Hematopoietic multipotent progenitor cell treated with erythropoietin and hydrocortisone succinate and interleukin-3 and kit ligand, for 17 days (in vitro differentiated cells): ENCODE results near the gene CLEC4A.
"Not testable (repeated sequence)": the region's sequence is repeated elsewhere in the genome, so short reads cannot be mapped to it uniquely, and the experiment has no call there.

ENCODE experiments used
- DNase-seq: peaks from one replicate; pipeline ENCODE4 v3.0.0-alpha.2; 2015; ENCODE audit warnings: low spot score

Gene CLEC4A

GRCh38 chr12:8123124-8123912, at the start of gene CLEC4A:
TSS of gene CLEC4A (plus strand) at chr12:8123617. CDS start at chr12:8123879, 262 bp downstream.
- no peak for DNase-seq

GRCh38 chr12:8075935-8076334, 47.5 kb upstream of the CLEC4A start:
- DNase-seq: no peak

GRCh38 chr12:8076366-8076765, 47.1 kb upstream of the CLEC4A start:
- DNase-seq: no peak

- DNase-seq: no peak
Measured at GRCh38 chr12:8077207-8077606, 46.2 kb upstream of the CLEC4A start.

- DNase-seq: no peak
Measured at GRCh38 chr12:8078398-8078797, 45.0 kb upstream of the CLEC4A start.

- DNase-seq: no peak
Measured at GRCh38 chr12:8078916-8079315, 44.5 kb upstream of the CLEC4A start.

GRCh38 chr12:8080120-8080519, 43.3 kb upstream of the CLEC4A start:
- DNase-seq: no peak

- DNase-seq: peak; percentile 39
Measured at GRCh38 chr12:8081251-8081920, 42.0 kb upstream of the CLEC4A start.

- no peak for DNase-seq
Measured at GRCh38 chr12:8082808-8083100, 40.7 kb upstream of the CLEC4A start.

- not testable (repeated sequence) for DNase-seq
Measured at GRCh38 chr12:8084351-8084750, 39.1 kb upstream of the CLEC4A start.

GRCh38 chr12:8087666-8088065, 35.8 kb upstream of the CLEC4A start:
- no peak for DNase-seq

- DNase-seq: no peak
Measured at GRCh38 chr12:8088574-8088973, 34.8 kb upstream of the CLEC4A start.

- DNase-seq: not testable (repeated sequence)
Measured at GRCh38 chr12:8089277-8089676, 34.1 kb upstream of the CLEC4A start.

- no peak for DNase-seq
Measured at GRCh38 chr12:8089716-8090115, 33.7 kb upstream of the CLEC4A start.

- no peak for DNase-seq
Measured at GRCh38 chr12:8093291-8093690, 30.1 kb upstream of the CLEC4A start.

GRCh38 chr12:8096281-8096915, 27.0 kb upstream of the CLEC4A start:
- DNase-seq: no peak

- DNase-seq: no peak
Measured at GRCh38 chr12:8099235-8099634, 24.2 kb upstream of the CLEC4A start.

GRCh38 chr12:8108808-8109398, 14.5 kb upstream of the CLEC4A start:
- peak; percentile 73 for DNase-seq

GRCh38 chr12:8113117-8113516, 10.3 kb upstream of the CLEC4A start:
- not testable (repeated sequence) for DNase-seq

GRCh38 chr12:8120072-8120713, 3.2 kb upstream of the CLEC4A start:
- DNase-seq: no peak

GRCh38 chr12:8127138-8127537, 3.7 kb downstream of the CLEC4A start:
- no peak for DNase-seq

GRCh38 chr12:8133636-8134397, 10.4 kb downstream of the CLEC4A start:
- DNase-seq: not testable (repeated sequence)
